ENCODE results near the gene KCNC1.

Gene KCNC1

DNA sequence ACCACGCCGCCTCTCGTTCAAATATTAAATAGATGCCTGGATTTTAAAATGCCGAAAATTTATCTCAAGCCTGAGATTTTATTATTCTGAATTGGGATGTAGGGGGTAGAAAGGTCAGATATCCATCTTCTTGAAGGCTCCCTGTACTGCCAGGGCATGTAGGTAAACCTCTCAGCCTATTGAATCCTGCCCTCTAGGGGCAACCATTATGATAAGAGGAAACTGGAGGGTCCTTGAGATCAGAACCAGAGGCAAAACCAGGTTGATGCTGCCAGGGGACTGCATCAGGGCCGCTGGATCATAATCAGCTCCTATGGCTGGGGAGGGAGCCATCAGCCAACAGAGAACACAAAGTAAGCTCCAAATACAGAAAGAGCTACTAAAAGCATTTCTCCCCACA lies 92.4 kb downstream of the KCNC1 start:
- DNase-seq (ENCODE audit: low read depth): no peak

DNA sequence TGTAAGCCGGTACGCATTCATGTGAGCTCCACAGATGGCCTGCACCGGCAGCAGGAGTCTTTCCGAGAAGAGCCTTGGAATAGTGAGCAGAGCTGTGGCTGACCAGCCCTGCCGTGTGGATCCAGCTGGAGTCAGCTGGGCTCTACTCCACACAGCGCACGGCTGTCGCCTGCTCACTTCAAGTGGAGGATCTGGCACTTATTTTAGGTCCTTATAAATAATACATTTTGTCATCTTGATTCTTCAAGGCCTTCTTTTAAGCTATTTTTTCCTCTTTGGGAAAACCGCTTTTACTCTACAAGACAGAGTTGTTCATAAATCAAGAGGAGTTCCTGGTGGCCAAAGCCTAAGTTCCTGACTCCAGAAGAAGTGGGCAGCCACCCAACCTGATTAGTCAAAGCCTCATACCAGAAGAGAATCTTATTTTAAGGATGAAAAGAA lies 93.8 kb downstream of the KCNC1 start:
- DNase-seq (ENCODE audit: low read depth): no peak

DNA sequence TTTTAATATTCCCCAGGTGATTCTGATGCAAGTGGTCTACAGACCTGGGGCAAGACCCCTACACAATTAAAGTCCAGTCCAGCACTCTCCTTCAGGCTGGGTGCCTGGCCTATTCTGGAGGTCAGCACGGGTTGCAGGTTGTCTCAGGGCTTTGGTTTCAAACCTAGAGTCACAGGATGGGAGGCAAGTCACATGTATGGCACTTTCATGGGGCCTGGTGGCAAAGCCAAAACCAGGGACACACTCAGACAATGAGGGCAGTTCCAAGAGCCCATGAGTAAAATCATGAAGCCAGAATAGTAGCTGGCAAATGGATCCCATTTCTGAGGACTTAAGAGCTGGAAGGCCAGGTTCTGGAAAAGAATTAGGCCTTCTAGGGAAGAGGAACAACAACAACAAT lies 96.6 kb downstream of the KCNC1 start:
- no peak for DNase-seq (ENCODE audit: low read depth)

DNA sequence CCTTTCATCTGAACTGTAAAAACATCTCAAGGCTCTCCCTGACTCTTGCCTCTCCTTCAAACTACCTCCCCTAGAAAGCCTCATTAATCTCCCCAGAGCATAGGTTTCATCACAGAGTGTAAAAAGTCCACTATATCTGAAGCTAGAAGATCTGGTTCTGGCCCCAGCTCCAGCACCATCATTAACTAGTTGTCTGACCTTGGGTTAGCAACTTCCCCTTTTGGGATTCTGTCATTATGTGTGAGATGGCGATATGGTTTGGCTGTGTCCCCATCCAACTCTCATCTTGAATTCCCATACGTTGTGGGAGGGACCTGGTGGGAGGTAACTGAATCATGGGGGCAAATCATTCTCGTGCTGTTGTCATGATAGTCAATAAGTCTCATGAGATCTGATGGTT lies 97.3 kb downstream of the KCNC1 start:
- DNase-seq (ENCODE audit: low read depth): no peak

All from activated T-cell treated with anti-CD3 and anti-CD28 coated beads for 1 hour (primary cell).